Activated CD8-positive, alpha-beta memory T cell treated with anti-CD3 and anti-CD28 coated beads, Interleukin-2, amount 50 U/mL, for 4 hours (primary cell): ENCODE data around the gene HAO1.
"Not testable (repeated sequence)": the region's sequence is repeated elsewhere in the genome, so short reads cannot be mapped to it uniquely, and the experiment has no call there.

Source experiments
- DNase-seq: peaks from one replicate; pipeline ENCODE4 v3.0.0-alpha.2; 2020

The HAO1 gene

DNA sequence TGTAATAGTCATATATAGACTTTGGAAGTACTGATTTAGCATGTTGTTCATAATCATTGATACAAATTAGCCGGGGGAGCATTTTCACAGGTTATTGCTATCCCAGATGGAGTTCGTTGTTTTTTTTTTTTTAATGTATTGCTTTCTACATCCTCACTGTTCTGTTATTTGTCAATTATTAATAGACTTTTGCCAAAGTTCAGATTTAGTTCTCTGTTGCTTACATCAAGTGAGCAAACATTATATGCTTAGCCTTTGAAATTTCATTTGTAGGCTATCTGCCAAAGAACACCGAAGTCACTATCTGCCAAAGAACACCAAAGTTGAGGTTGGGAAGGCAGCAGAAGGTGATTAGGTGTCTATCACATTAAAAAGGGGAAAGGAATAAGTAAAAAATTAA, at the start of gene HAO1:
Gene HAO1, minus strand, starts transcription at position 118 of the 400 bp plus-strand sequence. Its CDS starts 36 bp downstream, at position 82.
- no peak for DNase-seq

DNA sequence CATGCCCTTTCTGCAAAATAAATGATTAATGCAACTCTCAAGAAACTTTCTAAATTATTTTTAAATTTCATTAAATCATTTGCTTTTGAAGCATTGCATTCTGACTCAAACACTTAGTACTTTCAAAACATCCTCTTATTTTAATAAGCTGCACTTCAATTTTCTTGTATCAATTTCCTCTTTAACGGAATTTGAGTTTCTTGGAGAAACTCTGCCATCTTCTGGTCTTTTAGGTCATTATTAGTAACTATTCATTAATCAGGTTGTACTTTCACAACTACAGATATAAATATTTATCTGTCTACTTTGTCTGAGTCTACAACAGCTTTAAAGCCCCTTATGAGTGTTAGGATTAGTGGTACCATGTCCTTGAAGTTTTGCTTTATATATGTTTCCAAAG, 49.1 kb upstream of the HAO1 start:
- no peak for DNase-seq

DNA sequence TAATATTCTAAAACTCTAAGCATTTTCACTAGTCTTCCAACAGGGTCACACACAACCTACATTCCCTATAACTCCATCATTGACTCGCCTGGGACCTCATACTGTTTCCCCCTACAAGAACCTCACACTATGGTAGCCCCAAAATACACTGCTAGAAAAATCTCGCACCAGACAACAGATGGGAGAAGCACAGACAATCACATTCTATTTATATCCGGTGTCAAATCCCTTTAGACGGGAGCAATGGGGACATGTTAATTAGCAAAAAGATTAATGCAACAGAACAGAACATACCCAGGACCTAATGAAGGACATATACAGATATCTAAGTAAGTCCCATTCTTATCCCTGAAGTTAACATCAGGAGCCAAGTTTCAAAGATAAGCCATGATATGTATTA, 45.7 kb upstream of the HAO1 start:
- no peak for DNase-seq

DNA sequence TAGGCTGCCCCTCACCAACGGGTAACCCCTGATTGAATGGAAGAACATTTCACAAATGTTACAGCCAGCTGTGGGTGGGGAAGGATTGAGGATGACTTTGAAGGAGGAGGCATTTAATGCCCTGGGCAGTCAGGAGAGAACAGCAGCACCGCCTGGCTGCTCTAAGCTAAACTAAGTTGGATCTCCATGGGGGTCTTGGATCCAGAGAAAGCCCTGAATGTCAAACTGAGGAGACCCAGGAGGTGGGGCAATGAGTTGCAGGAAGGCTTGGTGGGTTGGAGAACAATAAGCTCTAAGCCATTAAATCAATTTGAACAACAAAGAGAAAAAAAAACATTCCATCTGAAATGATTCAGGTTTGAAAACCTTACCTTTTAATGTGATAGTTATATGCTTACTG, 43.9 kb upstream of the HAO1 start:
- DNase-seq = no peak

DNA sequence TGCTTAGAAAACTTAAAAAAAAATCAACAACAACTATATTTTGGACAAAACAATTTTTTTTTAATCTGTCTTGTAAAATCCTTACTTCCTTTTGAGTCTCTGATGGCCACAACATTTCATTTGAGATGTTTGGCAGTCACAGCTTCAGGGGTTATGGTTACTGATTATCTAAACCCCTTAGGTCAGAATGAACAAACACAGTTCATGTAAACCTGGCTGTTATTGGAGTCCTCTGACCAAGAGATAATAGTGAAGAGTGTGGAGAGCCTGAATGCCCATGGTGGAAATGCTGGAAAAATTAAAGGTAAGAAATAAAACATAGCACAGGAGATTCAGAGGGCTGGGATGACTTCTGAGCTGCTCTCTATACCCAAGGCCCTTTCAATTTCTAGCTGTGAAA, 41.1 kb upstream of the HAO1 start:
- DNase-seq = no peak

DNA sequence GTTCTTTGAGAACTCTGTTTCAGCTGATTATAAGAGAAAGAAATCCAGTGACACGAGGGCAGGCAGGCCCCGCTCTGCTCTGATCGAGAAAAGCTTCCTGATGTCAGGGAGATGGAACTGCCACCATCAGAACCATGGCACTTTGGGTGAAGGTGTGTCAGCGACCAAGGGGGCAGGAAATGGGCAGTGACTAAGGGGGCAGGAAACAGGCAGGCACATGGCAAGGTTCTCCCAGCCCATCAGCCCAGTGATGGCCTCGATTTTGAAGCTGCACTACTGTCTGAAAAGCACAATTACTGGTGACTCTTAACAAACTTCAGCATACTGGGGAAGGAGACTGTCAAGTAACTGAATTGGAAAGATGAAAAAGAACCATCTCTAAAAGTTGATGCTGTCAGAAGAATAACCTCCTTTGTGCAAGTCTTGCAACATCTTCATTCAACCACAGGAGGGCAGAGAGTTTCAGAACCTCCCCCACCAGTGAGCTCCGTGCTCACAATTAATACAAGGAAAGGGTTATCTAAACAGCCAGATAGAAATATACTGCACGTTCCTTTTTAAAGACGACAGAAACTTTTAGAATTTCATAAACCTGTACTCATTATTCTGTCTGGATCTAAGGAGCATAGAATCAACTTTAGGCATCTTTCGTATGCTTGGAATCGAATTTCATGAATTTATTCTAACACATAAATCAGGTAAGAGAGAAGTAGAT, 40.2 kb upstream of the HAO1 start:
- no peak for DNase-seq

DNA sequence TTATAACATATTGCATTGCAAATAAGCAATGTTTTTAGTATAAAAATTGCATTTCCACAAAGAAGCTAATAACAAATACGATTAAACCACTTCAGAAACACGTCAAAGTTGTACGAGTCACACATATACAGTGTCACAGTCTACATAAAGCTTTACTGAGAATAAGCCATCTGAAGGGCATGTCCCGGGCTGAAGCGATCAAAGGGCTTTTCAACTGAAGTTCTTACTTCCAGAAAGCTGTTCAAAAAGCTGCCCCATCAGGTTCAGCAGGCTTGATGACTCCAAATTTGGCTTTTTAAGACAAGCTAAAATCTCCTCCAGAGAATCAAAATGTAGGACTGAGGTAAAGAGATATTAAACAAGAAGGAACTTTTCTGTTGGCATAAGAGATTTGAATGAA, 37.5 kb upstream of the HAO1 start:
- DNase-seq = no peak

DNA sequence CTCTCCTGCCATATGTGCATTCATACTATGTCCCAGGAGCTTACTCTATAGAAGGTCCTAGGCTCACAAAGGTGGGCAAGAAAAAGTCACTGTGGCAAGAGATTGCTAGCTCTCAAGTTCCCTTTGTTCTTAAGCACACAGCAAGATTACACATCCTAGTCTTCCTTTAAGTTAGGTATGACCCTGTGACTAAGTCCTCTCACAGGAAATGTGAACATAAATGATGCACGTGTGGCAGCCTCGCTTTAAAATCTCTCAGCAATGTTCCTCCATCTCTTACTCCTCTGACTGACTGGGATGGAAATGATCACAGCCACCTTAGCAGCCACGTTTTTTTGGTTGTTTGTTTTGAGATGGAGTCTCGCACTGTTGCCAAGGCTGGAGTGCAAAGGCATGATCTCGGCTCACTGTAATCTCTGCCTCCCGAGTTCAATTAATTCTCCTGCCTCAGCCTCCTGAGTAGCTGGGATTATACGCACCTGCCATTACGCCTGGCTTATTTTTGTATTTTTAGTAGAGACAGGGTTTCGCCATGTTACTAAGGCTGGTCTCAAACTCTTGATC, 35.7 kb upstream of the HAO1 start:
- no peak for DNase-seq

DNA sequence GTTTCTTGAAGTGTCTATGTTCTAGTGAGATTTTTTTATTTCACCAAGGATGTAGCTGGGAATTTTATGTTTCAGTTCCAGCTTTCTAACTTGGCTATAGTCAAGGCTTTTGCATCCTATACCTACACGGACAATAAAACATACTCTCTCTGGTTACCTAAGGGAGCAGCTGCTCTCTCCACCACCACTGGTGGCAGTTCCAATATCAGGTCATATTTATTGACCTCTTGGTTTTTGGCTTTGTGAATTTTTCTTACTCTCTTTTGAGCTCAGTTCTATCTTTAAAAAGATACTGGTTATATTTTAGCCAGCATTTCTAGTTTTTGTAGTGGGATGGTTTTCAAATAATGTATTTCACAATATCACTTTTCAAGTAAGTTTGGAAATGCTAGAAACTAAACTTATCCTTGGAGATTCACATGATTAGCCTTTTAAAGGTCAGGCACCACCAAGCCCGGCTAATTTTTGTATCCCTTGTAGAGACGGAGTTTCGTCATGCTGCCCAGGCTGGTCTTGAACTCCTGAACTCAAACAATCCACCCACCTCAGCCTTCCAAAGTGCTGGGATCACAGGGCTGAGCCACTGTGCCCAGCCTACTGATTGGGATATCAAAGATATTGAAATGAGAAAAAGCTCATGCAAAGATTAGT, 34.7 kb upstream of the HAO1 start:
- no peak for DNase-seq

DNA sequence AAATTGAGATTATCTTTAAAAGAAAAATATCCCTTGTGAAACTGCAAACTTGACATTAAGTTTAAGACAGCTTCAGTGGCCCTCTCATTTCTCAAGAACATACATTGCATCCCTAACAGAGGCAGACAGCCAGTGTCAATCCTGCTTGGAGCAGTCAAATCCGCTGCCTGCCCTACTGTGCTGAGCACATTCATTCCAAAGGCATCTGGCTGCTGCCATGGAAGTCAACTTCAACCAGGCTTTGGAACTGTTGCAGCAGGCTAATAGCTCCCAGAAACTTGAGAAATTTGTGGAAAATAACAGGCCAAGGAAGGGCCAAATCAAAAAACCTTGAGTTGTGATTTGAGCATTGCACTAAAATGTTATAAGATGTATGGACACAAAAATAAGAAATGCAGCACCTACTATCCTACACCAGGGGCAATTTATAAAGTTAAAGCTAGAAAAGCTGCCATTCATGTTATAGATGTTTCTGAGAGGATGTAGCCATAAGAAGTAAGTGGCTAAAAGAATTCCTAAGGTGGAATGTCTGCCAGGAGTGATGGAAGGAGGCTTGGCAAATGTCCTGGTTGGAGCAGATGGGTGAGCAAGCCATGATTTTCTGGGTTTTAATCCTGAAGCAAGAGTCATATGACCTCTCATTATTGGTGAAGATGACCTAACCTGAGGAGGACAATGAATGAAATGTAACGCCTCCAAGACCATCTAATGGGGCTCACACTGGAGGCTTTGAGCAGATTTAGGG, 31.4 kb upstream of the HAO1 start:
- DNase-seq = no peak

DNA sequence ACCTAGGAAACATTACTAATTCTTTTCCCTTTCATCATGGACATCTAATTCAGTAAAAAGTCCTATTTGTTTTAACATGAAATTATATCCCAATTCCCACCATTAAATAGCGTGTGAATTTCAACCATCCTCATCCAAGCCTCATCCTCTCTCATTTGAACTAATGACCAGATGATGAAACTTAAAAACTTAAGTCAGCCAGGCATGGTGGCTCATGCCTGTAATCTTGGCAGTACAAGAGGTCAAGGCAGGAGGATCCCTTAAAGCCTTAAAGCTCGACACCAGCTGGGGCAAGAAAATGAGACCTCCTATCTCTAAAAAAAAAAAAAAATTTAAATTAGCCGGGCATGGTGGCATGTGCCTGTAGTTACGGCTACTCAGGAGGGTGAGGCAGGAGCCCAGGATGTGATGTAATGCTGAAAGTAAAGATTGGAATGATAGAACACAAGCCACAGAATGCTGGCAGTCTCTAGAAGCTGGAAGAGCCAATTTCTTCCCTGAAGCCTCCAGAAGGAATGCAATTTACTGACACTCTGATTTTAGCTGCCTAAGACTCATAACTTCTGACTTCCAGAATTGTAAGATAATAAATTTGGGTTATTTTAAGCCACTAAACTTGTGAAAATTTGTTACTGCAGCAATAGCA, 27.1 kb upstream of the HAO1 start:
- no peak for DNase-seq

DNA sequence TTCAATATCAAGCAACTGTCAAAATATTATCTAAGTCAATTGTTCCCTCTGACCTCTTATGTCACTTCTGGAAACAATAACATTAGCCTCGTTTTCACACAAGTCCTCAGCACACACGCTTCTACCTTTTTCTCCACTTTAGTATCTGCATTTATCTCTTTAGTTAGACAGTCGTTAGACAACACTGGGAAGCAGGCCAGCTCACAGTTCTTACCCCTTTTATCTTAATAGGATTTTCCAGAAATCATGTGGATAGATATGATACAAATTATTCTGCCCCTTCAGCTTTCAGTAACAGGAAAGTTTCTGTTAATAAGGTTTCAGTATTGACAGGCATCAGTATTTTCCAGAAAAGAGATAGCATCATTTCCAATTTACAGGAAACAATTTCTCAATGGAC, 25.9 kb upstream of the HAO1 start:
- no peak for DNase-seq

DNA sequence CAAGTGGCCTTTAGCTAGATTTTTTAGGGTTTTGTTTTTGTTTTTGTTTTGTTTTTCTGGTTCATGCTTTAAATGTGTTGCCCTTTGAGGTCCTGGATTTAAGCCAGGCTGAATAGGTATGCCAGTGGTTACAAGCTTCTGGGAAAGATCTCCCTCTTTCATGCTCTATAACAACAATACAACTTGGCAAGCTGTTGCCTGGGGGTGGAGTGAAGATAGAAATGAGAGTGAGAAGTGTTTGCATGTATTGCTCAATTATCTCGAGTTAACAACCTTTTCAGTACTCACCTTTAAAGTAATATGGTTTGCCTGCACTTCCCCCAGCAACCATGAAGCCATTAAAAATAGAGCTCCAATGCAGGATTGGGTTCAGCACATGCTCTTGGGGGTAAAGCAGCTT, 19.2 kb upstream of the HAO1 start:
- DNase-seq = no peak

DNA sequence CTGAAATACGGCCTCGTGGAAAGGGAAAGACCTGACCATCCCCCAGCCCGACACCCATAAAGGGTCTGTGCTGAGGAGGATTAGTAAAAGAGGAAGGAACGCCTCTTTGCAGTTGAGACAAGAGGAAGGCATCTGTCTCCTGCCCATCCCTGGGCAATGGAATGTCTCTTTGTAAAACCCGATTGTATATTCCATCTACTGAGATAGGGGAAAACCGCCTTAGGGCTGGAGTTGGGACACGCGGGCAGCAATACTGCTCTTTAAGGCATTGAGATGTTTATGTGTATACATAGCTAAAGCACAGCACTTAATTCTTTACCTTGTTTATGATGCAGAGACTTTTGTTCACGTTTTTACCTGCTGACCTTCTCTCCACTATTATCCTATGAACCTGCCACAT, 16.3 kb upstream of the HAO1 start:
- DNase-seq = not testable (repeated sequence)

DNA sequence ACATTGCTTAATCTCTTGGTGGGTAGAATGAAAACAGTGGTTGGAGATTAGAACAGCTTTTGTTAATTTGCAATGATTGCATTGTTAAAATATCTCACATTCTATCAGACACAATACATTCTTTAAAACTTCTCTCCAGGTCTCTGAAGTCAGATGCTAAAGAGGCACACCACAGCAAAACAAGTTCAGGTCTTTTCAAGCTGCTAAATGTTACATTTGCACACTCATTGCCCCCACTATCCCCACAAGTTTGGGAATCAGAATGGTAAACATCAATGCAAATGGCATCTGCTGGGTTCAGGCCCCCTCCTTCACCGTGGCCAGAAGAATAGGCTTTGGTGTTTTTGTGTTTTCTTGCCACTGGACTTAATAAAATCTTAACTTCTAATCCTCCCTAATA, 10.1 kb upstream of the HAO1 start:
- DNase-seq = no peak

DNA sequence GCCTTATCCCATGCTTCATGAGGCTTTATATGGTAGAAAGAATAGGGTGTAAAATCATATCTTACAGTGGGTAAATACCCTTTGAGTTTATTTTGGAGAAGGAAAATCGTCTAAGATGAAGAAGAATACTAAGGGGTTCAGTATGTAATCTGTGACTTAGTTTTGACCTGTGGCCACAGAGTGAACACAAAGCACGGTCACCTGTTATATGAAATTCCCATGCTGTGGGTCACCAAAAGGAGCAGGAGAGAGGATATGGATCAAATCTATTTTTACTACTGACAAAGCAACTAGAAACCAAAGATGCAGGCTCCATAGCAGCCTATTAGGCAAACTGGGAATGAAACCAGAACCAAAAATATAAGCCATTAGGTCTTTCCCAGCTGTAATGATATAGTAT, 3.6 kb upstream of the HAO1 start:
- no peak for DNase-seq

DNA sequence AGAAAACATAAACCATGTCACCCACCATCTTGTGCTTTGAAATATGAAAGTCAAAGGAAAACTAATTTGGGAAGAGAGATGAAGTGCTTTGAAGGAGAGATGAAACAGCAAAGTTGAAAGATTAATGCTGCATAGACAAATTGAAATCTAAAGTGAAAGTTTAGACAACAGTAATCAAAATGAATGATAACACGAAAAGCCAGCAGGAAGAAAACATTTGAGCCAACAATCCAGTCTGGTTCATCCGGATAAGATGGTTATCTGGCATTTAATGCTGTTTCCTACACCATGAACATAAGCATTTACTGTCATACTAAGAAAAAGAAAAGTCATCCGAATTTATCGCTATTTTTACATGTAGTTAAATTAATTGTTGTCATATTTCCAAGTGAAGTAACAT, 595 bp downstream of the HAO1 start:
- DNase-seq = no peak

DNA sequence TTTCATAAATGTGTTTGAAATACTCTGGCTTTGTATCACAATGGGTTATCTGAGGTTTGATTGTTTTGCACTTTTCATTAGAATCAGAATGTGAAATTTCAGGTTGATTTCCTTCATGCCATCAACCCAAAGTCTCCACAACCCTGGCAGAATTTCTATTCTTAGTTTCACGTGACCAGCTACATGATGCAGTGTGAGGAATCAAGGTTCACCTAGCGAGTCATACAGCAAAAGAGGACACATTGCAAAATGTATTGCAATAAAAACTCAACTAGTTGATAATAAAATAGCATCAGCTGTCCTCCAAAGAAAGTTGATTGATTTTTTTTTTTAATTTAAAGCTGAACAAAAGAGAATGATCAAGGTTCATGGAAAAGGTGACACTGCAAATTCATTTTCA, 2.2 kb downstream of the HAO1 start:
- no peak for DNase-seq

DNA sequence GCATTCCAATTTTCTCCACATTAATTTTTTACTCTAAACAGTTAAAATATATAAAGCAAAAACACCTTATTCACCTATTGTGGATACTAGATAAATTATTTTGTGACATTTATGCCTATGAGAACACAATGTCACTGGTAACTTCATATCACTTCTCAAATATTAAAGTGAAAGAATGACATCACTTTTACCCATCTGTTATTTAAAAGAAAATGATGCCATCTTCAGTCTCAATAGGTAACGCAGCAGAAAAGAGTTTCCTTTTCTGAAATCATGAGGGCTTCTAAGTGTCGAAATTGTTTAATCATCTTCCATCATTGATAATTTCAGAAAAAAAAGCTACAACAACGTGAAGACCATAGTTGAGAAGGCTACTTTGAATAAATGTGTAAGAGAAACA, 2.9 kb downstream of the HAO1 start:
- no peak for DNase-seq

DNA sequence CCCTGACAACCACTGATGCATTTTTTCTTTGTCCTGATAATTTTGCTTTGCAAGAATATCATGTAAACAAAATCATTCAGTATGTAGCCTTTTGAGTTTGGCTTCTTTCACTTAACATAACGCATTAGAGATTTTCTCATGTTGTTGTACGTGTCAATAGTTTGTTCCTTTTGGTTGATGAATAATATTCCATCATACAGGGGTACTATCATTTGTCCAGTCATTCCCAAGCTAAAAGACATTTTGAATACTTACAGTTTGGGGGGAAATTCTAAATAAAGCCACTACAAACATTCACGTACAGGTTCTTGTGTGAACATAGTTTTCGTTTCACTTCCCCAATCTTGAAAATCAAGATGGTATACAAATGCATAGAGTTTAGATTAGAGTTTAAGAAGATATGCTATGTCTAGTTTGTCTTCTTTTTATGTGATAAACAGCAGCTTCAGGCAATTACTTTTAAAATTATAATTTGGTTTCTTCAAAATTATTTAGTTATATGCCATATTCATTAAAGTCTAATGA, 5.2 kb downstream of the HAO1 start:
- no peak for DNase-seq

DNA sequence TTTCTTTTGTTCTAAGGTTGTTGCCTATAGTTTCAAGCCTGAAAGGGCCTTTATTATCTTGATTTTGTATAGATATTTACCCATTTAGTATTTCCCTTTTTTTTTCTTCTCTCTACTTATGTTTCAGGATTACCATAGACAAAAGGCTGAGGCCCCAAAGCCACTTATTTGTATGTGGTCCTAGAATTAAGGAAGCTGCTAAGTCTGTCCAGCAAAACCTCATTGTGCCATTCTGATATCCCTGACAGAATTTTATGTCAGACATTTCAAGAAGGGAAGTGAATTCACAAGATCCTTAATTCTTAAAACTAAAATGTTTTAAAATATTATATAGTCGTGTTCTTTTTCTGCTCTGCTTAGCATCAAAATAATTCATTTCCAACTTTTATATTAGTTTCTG, 6.9 kb downstream of the HAO1 start:
- no peak for DNase-seq

DNA sequence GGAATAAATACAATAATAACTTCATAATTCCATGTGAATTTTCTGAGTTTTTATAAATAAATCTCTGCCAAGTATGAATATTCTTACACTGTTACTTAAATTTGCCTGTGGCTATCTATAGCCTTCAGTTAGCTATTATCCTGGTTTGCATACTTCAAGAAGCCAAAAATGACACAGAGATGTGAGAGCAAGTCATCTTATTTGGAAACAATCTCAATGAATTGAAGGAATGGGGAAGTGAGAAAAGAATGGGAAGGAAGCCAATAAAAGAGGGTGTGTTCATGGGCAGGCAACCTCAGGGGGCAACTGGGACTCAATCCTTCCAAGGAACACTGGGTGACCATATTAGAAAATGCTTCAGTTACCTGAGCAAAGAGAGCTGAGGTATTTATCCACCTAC, 9.9 kb downstream of the HAO1 start:
- no peak for DNase-seq

DNA sequence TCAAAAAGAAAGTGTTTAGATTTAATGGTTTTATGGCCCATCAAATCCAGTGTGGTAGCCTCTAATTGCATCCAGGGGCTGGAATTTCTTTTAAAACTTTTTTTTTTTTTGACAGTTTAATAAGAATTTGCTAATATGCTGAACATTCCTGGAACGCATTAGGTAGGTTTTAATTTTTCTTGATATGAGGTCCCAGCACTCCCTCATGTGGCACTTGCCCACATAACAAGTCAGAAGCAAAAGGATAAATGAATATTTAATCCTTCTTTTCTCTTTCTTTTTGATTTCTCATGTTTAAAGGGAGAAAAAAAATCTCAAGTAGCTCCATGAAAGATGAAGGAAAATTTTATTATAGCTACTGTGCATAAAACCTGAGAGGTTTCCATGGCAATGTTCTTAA, 13.5 kb downstream of the HAO1 start:
- no peak for DNase-seq
